ENCODE measurements around the gene ABLIM1. TPM values are rescaled to one million over a fixed set of nuclear protein-coding genes. Genes with fewer than 3 reads are reported as not detected.

The ABLIM1 gene
- total and polyA plus RNA-seq, 2 of the 4 experiments (the other 2 are of a cell fraction) = 7.7 to 9.9 TPM

DNA sequence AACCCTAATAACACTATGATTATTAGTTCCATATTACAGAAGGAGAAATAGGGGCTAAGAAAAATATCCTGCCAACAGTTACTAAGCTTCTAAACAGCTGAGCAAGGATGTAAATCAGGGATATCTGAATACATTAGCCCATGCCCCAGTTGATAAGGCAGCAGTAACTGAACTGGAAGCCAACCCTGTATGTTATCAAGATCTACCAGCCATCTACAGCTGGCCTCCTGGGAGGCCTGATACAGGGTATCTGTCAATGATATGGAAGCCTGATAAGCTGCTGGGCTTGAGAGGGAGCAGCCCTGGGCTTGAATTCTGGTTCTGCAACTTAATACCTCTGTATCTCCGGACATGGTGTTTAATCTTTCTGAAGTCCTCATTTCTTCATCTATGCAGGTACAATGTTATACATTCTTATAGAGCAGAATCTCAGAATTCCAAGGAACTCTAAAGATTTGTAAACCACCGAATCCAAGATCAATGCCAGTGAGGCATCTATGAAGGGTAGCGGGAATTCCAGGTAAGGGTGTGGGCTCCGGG, 215.9 kb downstream of the ABLIM1 start:
- in situ Hi-C loops (cut with MboI; ENCODE audit: low sequenced_read_pairs) (no loop called here), intact Hi-C loops (cut with micrococcal nuclease) (no loop called here), dilution Hi-C loops (cut with HindIII; ENCODE audit: low sequenced_read_pairs, unreplicated experiment) (no loop called here)
- Histone ChIP-seq H4K91ac (ENCODE audit: insufficient read depth, low read depth, low read length) (no peak overlapping the region), H2AK9ac (replicated peaks; ENCODE audit: low read depth, low read length, poor library complexity) (no peak overlapping the region), H2BK5ac (ENCODE audit: low read depth, low read length, poor library complexity, severe bottlenecking) (no peak overlapping the region), H3K79me1 (ENCODE audit: low read depth in 1 of 2, low read length in 2 of 2) (no peaks in the 10 kb centered on the region), H3K9me3 (ENCODE audit: control insufficient read depth, insufficient read depth, low read length) (no peaks in the 10 kb centered on the region), H3K27me3 (ENCODE audit: control insufficient read depth, insufficient read depth, low read length) (no peaks in the 10 kb centered on the region), H3K14ac (replicated peaks; ENCODE audit: low read depth, low read length) (no peak overlapping the region), H3K4ac (ENCODE audit: low read depth, low read length) (no peak overlapping the region), H3K56ac (ENCODE audit: extremely low read depth, insufficient read depth, low read length) (no peak overlapping the region), H4K20me1 (ENCODE audit: insufficient read depth, low read length) (no peaks in the 10 kb centered on the region), H3K4me2 (ENCODE audit: low read depth, low read length) (no peak overlapping the region), H2BK20ac (ENCODE audit: low read depth, low read length) (no peak overlapping the region), H4K5ac (ENCODE audit: low read depth, low read length) (no peak overlapping the region), H2AFZ (replicated peaks; ENCODE audit: low read length, poor library complexity) (no peak overlapping the region), H3K9ac (ENCODE audit: low read depth, low read length) (no peak overlapping the region), H3K4me3 (ENCODE audit: insufficient read depth, low read depth, low read length) (no peak overlapping the region), H3K36me3 (ENCODE audit: control insufficient read depth, insufficient read depth, low read length) (no peaks in the 10 kb centered on the region), H3K27ac (ENCODE audit: insufficient read depth, low read length) (no peak overlapping the region), H3K4me1 (ENCODE audit: control insufficient read depth, insufficient read depth, low read length) (no peaks in the 10 kb centered on the region), H3K9me1 (ENCODE audit: insufficient read depth, low read length) (peaks cover 3% of the 10 kb centered on the region; the same call in 1 of the 2 replicates), H4K8ac (ENCODE audit: low read depth in 2 of 2, low read length in 2 of 2) (no peak overlapping the region), H3K18ac (ENCODE audit: low read depth, low read length) (no peak overlapping the region), H2BK120ac (ENCODE audit: low read depth, low read length) (no peak overlapping the region), H3K23ac (ENCODE audit: low read depth, low read length) (no peak overlapping the region), H2AK5ac (ENCODE audit: low read depth, low read length) (no peak overlapping the region), H2BK15ac (ENCODE audit: low read depth, low read length) (no peak overlapping the region)
- POLR2A ChIA-PET (ENCODE audit: unreplicated experiment) = no interaction called here
- CTCF ChIA-PET = interaction anchor here (2.2 kb wide), 1 partner anchor 138 kb away, joined by 7 read pairs; no protein-coding TSS in a partner anchor
- TF ChIP-seq BHLHE40 (IDR thresholded peaks at IDR 0.05; ENCODE audit: low read depth, low read length) (no peak), MXI1 (IDR thresholded peaks at IDR 0.05; ENCODE audit: borderline replicate concordance, low read depth, low read length) (no peak), SMC3 (IDR thresholded peaks at IDR 0.05; ENCODE audit: low read depth, low read length) (no peak), MAZ (IDR thresholded peaks at IDR 0.05; ENCODE audit: borderline replicate concordance, low read depth, low read length) (no peak), POLR2A (IDR thresholded peaks at IDR 0.05; ENCODE audit: low read depth, low read length) (no peak), NFE2L2 (IDR thresholded peaks at IDR 0.05; ENCODE audit: low read depth, low read length) (no peak), RCOR1 (IDR thresholded peaks at IDR 0.05; ENCODE audit: insufficient replicate concordance, low read length) (no peak), CTCF (conservative IDR thresholded peaks at IDR 0.05; ENCODE audit: low read depth, low read length) (no peak), RAD21 (IDR thresholded peaks at IDR 0.05; ENCODE audit: low read length) (no peak), CHD1 (IDR thresholded peaks at IDR 0.05; ENCODE audit: low read depth, low read length) (no peak), ELK1 (IDR thresholded peaks at IDR 0.05; ENCODE audit: borderline replicate concordance, low read depth, low read length) (no peak)
- TF ChIP-seq, protein P1, sequence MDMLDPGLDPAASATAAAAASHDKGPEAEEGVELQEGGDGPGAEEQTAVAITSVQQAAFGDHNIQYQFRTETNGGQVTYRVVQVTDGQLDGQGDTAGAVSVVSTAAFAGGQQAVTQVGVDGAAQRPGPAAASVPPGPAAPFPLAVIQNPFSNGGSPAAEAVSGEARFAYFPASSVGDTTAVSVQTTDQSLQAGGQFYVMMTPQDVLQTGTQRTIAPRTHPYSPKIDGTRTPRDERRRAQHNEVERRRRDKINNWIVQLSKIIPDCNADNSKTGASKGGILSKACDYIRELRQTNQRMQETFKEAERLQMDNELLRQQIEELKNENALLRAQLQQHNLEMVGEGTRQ (IDR thresholded peaks at IDR 0.05; ENCODE audit: low read depth, low read length) = no peak
- no peak for DNase-seq
- no peak for ATAC-seq (ENCODE audit: low read depth)
- WGBS, 2 experiments (ENCODE audit: extremely low coverage in 2 of 2, insufficient read length in 1 of 2) = no CpG with 5 or more reads among the region's 4 CpGs
- BruUV-seq (replicated peaks) = no TSS peak

Data from IMR-90 (cell line).